Kidney epithelial cell (primary cell): ENCODE results near the gene FSCN2. TPM values are rescaled to one million over a fixed set of nuclear protein-coding genes. Genes with fewer than 3 reads are reported as not detected.

Experiments
- DNase-seq: peaks from one replicate; pipeline ENCODE4 v3.0.0-alpha.2; 2010; ENCODE audit warnings: low read depth
- H3K27me3 ChIP-seq: 2 replicates; pipeline ENCODE4 v1.6.0; 2011; ENCODE audit warnings: low read length; ENCODE audit not compliant: control insufficient read depth, insufficient read depth
- H3K36me3 ChIP-seq: 2 replicates; pipeline ENCODE4 v1.5.1; 2011; ENCODE audit warnings: low read length; ENCODE audit not compliant: control insufficient read depth, insufficient read depth
- H3K4me3 ChIP-seq: 2 replicates; pipeline ENCODE4 v1.5.1; 2011; ENCODE audit warnings: low read depth, mild to moderate bottlenecking, control low read depth, low read length
- CTCF ChIP-seq: IDR thresholded peaks from 2 replicates; pipeline ENCODE4 v1.5.1; 2011; ENCODE audit warnings: mild to moderate bottlenecking, moderate library complexity, low read length, control low read depth, inconsistent platforms; ENCODE audit not compliant: insufficient read depth, poor library complexity, severe bottlenecking
- total RNA-seq: library from RNA; depleted of rRNA; stranded (reverse); fragments of >200 nt; gene quantifications from 2 replicates; pipeline ENCODE4 v1.2.3, GENCODE V29; 2015

The FSCN2 gene
- total RNA-seq, 1 donor from 2014 or later: 0.29 TPM

- DNase-seq: no peak
Measured at GRCh38 chr17:81549826-81550225, 21.6 kb downstream of the FSCN2 start.

GRCh38 chr17:81550285-81550684 is 22.1 kb downstream of the FSCN2 start:
- no peaks in the 10 kb centered on the region for H3K36me3 ChIP-seq
- no peak for TF ChIP-seq CTCF
- no peak overlapping the region for H3K4me3 ChIP-seq
- DNase-seq: no peak
- H3K27me3 ChIP-seq: no peaks in the 10 kb centered on the region

More at GRCh38 chr17:81549826-81550225, 21.6 kb downstream of the FSCN2 start:
- TF ChIP-seq CTCF: no peak
- Histone ChIP-seq H3K4me3 (no peak overlapping the region), H3K27me3 (no peaks in the 10 kb centered on the region), H3K36me3 (no peaks in the 10 kb centered on the region)

GRCh38 chr17:81550830-81551457 is 22.8 kb downstream of the FSCN2 start:
- no peak for TF ChIP-seq CTCF
- no peaks in the 10 kb centered on the region for H3K36me3 ChIP-seq
- no peaks in the 10 kb centered on the region for H3K27me3 ChIP-seq
- peak overlapping the region; percentile 64 for H3K4me3 ChIP-seq
- no peak for DNase-seq

GRCh38 chr17:81551458-81552243 is 23.5 kb downstream of the FSCN2 start:
- H3K36me3 ChIP-seq: no peaks in the 10 kb centered on the region
- no peak for DNase-seq
- no peaks in the 10 kb centered on the region for H3K27me3 ChIP-seq
- TF ChIP-seq CTCF: no peak
- peak overlapping the region; percentile 64 for H3K4me3 ChIP-seq

- no peaks in the 10 kb centered on the region for H3K27me3 ChIP-seq
- H3K4me3 ChIP-seq: peak within 1 kb of the TSS; percentile 64
- H3K36me3 ChIP-seq: no peaks in the 10 kb centered on the region
- no peak for DNase-seq
- TF ChIP-seq CTCF: no peak
Measured at GRCh38 chr17:81552244-81553017, 24.3 kb downstream of the FSCN2 start, which contains the start of gene FAAP100. Gene FAAP100, minus strand, starts transcription at chr17:81552353. Its CDS starts 23 bp downstream, at chr17:81552330.
